Lower lobe of right lung (tissue), 2 donors: ENCODE measurements around the gene WDR27. TPM values are rescaled to one million over a fixed set of nuclear protein-coding genes. Genes with fewer than 3 reads are reported as not detected.

Experiments used
- ATAC-seq, 2 donors: fragments of 200-7000 bp; cut with Tn5 transposase; one replicate each; pipeline ENCODE4 v1.9.1; 2020 to 2022; ENCODE audit warnings: mild to moderate bottlenecking in 2 of 2, moderate library complexity in 2 of 2
- DNase-seq: peaks from one replicate; pipeline ENCODE4 v3.0.0-alpha.2; 2020
- H3K27ac ChIP-seq: fragments of 200-600 bp; one replicate; pipeline ENCODE4 v1.8.0; 2022
- H3K27me3 ChIP-seq: fragments of 200-600 bp; one replicate; pipeline ENCODE4 v1.8.0; 2022; ENCODE audit warnings: low read depth
- H3K36me3 ChIP-seq: fragments of 200-600 bp; one replicate; pipeline ENCODE4 v1.8.0; 2022; ENCODE audit warnings: mild to moderate bottlenecking
- H3K4me1 ChIP-seq: fragments of 200-600 bp; one replicate; pipeline ENCODE4 v1.8.0; 2022
- H3K4me3 ChIP-seq: fragments of 200-600 bp; one replicate; pipeline ENCODE4 v1.8.0; 2022; ENCODE audit warnings: mild to moderate bottlenecking
- H3K9me3 ChIP-seq: fragments of 200-600 bp; one replicate; pipeline ENCODE4 v1.8.0; 2022
- intact Hi-C: fragments of 100-400 bp; cut with DNase I; formaldehyde crosslinking; loops from one replicate; pipeline ENCODE4 v1.11.0; 2022
- total RNA-seq: library from RNA; stranded (reverse); fragmentation: NEBNext Ultra II Directional; extraction: Animal tissue kit (Norgen Biotek cat#: 25700); gene quantifications from one replicate; pipeline ENCODE4 v1.2.1, GENCODE V29; 2021
- TF ChIP-seq, protein P1 (sequence below): fragments of 200-600 bp; IDR thresholded peaks from one replicate; pipeline ENCODE4 v1.8.0; 2022; ENCODE audit warnings: antibody characterized with exemption, mild to moderate bottlenecking
- donor health status: DM: no; HTN: yes; CAD: no; lungs with severe emphysema.

Gene WDR27
- total RNA-seq, 1 donor from 2014 or later, result 38.0 TPM

DNA sequence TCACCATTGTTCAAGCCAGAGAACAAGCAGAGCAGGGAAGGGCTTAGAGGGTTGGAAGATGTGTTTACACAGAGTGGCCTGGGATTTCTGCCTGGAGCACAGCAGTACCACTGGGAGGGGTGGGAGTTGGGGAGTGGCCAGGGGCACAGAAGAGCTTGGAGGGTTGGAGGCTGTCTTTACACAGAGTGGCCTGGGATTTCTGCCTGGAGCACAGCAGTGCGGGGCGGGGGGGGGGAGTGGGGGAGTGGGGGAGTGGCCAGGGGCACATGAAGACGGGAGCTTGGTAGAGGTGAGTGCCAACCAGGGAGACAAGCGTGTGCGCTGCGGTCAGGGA, 50.9 kb downstream of the WDR27 start:
- no peaks in the 10 kb centered on the region for H3K9me3 ChIP-seq
- peaks cover 4% of the 10 kb centered on the region for H3K36me3 ChIP-seq
- H3K4me1 ChIP-seq, result peaks cover 6% of the 10 kb centered on the region
- no peak overlapping the region for H3K4me3 ChIP-seq
- no peak for DNase-seq
- H3K27me3 ChIP-seq, result no peaks in the 10 kb centered on the region
- no peak for ATAC-seq
- intact Hi-C loops, result no loop called here
- no peak overlapping the region for H3K27ac ChIP-seq
- TF ChIP-seq, protein P1, sequence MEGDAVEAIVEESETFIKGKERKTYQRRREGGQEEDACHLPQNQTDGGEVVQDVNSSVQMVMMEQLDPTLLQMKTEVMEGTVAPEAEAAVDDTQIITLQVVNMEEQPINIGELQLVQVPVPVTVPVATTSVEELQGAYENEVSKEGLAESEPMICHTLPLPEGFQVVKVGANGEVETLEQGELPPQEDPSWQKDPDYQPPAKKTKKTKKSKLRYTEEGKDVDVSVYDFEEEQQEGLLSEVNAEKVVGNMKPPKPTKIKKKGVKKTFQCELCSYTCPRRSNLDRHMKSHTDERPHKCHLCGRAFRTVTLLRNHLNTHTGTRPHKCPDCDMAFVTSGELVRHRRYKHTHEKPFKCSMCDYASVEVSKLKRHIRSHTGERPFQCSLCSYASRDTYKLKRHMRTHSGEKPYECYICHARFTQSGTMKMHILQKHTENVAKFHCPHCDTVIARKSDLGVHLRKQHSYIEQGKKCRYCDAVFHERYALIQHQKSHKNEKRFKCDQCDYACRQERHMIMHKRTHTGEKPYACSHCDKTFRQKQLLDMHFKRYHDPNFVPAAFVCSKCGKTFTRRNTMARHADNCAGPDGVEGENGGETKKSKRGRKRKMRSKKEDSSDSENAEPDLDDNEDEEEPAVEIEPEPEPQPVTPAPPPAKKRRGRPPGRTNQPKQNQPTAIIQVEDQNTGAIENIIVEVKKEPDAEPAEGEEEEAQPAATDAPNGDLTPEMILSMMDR, result no peak

DNA sequence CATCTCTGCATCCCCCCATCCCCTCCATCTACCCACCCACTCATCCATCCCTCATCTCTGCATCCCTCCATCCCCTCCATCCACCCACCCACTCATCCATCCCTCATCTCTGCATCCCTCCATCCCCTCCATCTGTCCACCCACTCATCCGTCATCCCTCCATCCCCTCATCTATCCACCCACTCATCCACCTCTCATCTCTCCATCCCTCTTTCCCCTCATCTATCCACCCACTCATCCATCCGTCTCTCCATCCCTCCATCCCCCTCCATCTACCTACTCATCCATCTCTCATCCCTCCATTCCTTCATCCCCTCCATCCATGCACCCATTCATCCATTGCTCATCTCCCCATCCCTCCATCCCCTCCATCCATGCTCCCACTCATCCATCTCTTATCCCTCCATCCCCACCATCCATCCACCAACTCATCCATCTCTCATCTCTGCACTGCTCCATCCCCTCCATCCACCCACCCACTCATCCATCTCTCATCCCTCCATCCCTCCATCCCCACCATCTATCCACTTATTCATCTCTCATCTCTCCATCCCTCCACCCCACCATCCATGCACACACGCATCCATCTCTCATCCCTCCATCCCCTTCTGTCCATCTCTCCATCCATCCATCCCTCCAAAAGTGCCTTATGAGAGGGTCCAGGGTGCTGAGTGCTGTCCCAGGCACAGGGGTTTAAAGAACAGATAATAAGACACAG, 51.4 kb downstream of the WDR27 start:
- intact Hi-C loops, result no loop called here
- H3K4me1 ChIP-seq, result peaks cover 3% of the 10 kb centered on the region
- no peaks in the 10 kb centered on the region for H3K9me3 ChIP-seq
- peaks cover 4% of the 10 kb centered on the region for H3K36me3 ChIP-seq
- DNase-seq, result no peak
- TF ChIP-seq, protein P1, result no peak
- no peaks in the 10 kb centered on the region for H3K27me3 ChIP-seq
- no peak overlapping the region for H3K27ac ChIP-seq
- H3K4me3 ChIP-seq, result no peak overlapping the region
- no peak for ATAC-seq

DNA sequence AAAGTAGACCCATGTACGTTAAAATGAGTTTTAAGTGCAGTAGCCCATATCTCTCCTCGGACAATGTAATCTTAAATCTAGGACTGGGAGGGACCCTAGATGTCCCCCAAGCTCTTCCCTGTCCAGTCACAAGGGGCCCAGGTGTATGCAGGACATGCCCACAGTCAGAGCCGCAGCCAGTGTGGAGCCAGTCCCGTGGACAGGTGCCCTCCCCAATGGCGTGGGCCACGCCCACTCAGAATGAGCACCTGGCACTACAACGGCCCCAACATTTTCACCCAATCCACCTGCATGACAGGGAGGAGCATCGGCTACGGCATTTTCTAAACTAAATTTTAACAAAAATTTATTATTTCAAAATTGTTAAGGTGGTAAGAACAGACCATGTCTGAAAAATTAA, 53.2 kb downstream of the WDR27 start:
- peaks cover 4% of the 10 kb centered on the region for H3K36me3 ChIP-seq
- H3K27ac ChIP-seq, result no peak overlapping the region
- no peak for ATAC-seq
- intact Hi-C loops, result no loop called here
- TF ChIP-seq, protein P1, result no peak
- H3K4me3 ChIP-seq, result no peak overlapping the region
- no peaks in the 10 kb centered on the region for H3K4me1 ChIP-seq
- no peaks in the 10 kb centered on the region for H3K9me3 ChIP-seq
- peak; percentile 32 for DNase-seq
- H3K27me3 ChIP-seq, result no peaks in the 10 kb centered on the region

DNA sequence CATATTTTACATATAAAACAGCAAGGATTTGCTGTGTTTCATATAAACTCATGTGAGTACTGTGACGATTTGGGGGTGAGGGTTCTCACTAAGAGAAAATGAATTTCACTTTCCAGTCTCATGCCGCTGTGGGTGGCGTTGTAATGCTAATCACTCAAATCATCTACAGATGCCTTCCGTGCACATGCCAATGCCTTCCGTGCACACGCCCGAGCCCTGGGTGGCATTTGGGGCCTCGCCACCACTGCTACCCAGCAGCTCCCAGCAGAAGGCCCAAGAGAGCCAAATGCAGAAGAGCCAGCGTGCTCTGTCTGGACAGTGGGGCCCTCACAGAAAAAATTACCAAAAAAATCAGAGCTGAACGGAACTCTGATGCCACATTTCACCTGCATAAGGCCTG, 53.7 kb downstream of the WDR27 start:
- TF ChIP-seq, protein P1, result no peak
- H3K9me3 ChIP-seq, result no peaks in the 10 kb centered on the region
- DNase-seq (no peak), ATAC-seq (no peak)
- no peak overlapping the region for H3K27ac ChIP-seq
- H3K4me1 ChIP-seq, result no peaks in the 10 kb centered on the region
- no peak overlapping the region for H3K4me3 ChIP-seq
- H3K36me3 ChIP-seq, result peaks cover 4% of the 10 kb centered on the region
- no peaks in the 10 kb centered on the region for H3K27me3 ChIP-seq
- intact Hi-C loops, result no loop called here

DNA sequence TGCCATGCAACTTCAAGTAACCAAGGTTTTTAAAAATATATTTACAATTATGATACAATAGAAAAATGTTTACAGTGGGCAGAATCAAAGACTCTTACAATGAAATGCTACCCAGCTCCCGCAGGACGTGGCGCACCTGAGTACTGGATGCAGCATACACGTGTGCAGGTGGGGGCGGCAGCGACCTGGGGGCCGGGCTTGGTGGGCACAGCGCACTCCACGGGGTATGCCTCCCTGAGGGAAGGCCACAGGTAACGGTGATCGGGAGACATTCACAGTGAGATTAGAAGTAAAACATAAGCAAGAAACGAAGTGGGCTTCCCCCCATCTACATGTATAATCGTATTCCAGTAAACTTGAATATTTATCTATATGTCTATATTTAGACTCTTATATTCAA, 54.2 kb downstream of the WDR27 start:
- ATAC-seq (no peak), DNase-seq (peak; percentile 27)
- no peaks in the 10 kb centered on the region for H3K27me3 ChIP-seq
- intact Hi-C loops, result no loop called here
- TF ChIP-seq, protein P1, result no peak
- no peaks in the 10 kb centered on the region for H3K4me1 ChIP-seq
- H3K4me3 ChIP-seq, result no peak overlapping the region
- H3K27ac ChIP-seq, result no peak overlapping the region
- H3K36me3 ChIP-seq, result peaks cover 4% of the 10 kb centered on the region
- H3K9me3 ChIP-seq, result no peaks in the 10 kb centered on the region
